Measurements from ENCODE around the gene GATA5. TPM values are rescaled to one million over a fixed set of nuclear protein-coding genes. Genes with fewer than 3 reads are reported as not detected.

GATA5 gene
- total and polyA plus RNA-seq, 10 donors, result 0.02 to 0.19 (median 0.13) TPM; not detected in 7

- WGBS, 5 donors, result 78 to 93% (median 80%) methylated on average over 5 to 10 of the region's 10 CpGs
- DNase-seq, result no peak
- Histone ChIP-seq H3K4me3 (no peak overlapping the region), H3K4me1 (no peaks in the 10 kb centered on the region), H3K9me3 (no peaks in the 10 kb centered on the region), H3K36me3 (no peaks in the 10 kb centered on the region), H3K27me3 (replicated peaks in 1 of 7) (peaks cover 0 to 66% (median 24%) of the 10 kb centered on the region in 7 donors), H3K27ac (no peak overlapping the region)
- TF ChIP-seq CTCF (IDR thresholded peaks at IDR 0.05 in 8 of 11, conservative IDR thresholded peaks at IDR 0.05 in 3 of 11), result no peak
- TF ChIP-seq POLR2A (IDR thresholded peaks at IDR 0.05), result no peak
- TF ChIP-seq POLR2AphosphoS5 (IDR thresholded peaks at IDR 0.05), result no peak
- intact Hi-C loops (cut with DNase I; ENCODE audit: low total_unique reads), result no loop called here
Observed at GRCh38 chr20:62464990-62465389, 10.8 kb downstream of the GATA5 start.

GRCh38 chr20:62464425-62464770, 11.4 kb downstream of the GATA5 start:
- no peaks in the 10 kb centered on the region for H3K9me3 ChIP-seq
- intact Hi-C loops (cut with DNase I; ENCODE audit: low total_unique reads), result no loop called here
- TF ChIP-seq CTCF (IDR thresholded peaks at IDR 0.05 in 8 of 11, conservative IDR thresholded peaks at IDR 0.05 in 3 of 11) (no peak), POLR2AphosphoS5 (IDR thresholded peaks at IDR 0.05) (no peak), POLR2A (IDR thresholded peaks at IDR 0.05) (no peak)
- H3K27ac ChIP-seq, result no peak overlapping the region
- no peak for DNase-seq
- H3K36me3 ChIP-seq, result no peaks in the 10 kb centered on the region
- H3K4me3 ChIP-seq, result no peak overlapping the region
- no peaks in the 10 kb centered on the region for H3K4me1 ChIP-seq
- 88 to 100% (median 91%) methylated on average over 6 to 10 of the region's 10 CpGs for WGBS, 5 donors
- H3K27me3 ChIP-seq (replicated peaks in 1 of 7), result peaks cover 0 to 65% (median 20%) of the 10 kb centered on the region in 7 donors

GRCh38 chr20:62463651-62464424, 12.0 kb downstream of the GATA5 start:
- TF ChIP-seq POLR2AphosphoS5 (IDR thresholded peaks at IDR 0.05), result no peak
- no peak for TF ChIP-seq CTCF (IDR thresholded peaks at IDR 0.05 in 8 of 11, conservative IDR thresholded peaks at IDR 0.05 in 3 of 11)
- TF ChIP-seq POLR2A (IDR thresholded peaks at IDR 0.05), result no peak
- 82 to 91% (median 88%) methylated on average over 20 to 25 of the region's 25 CpGs for WGBS, 5 donors
- H3K27ac ChIP-seq, result no peak overlapping the region
- H3K4me3 ChIP-seq, result no peak overlapping the region
- H3K27me3 ChIP-seq (replicated peaks in 1 of 7), result peaks cover 0 to 65% (median 20%) of the 10 kb centered on the region in 7 donors
- DNase-seq, result no peak
- no peaks in the 10 kb centered on the region for H3K36me3 ChIP-seq
- intact Hi-C loops (cut with DNase I; ENCODE audit: low total_unique reads), result no loop called here
- H3K4me1 ChIP-seq, result no peaks in the 10 kb centered on the region
- H3K9me3 ChIP-seq, result no peaks in the 10 kb centered on the region

- no peaks in the 10 kb centered on the region for H3K4me1 ChIP-seq
- no peak for DNase-seq
- TF ChIP-seq CTCF (IDR thresholded peaks at IDR 0.05 in 8 of 11, conservative IDR thresholded peaks at IDR 0.05 in 3 of 11) (no peak), POLR2A (IDR thresholded peaks at IDR 0.05) (no peak), POLR2AphosphoS5 (IDR thresholded peaks at IDR 0.05) (no peak)
- intact Hi-C loops (cut with DNase I; ENCODE audit: low total_unique reads), result no loop called here
- H3K27ac ChIP-seq, result no peak overlapping the region
- H3K4me3 ChIP-seq, result no peak overlapping the region
- WGBS, 5 donors, result 59 to 84% (median 74%) methylated on average over 12 to 15 of the region's 15 CpGs
- peaks cover 0 to 65% (median 18%) of the 10 kb centered on the region in 7 donors for H3K27me3 ChIP-seq (replicated peaks in 1 of 7)
- H3K9me3 ChIP-seq, result no peaks in the 10 kb centered on the region
- H3K36me3 ChIP-seq, result no peaks in the 10 kb centered on the region
Observed at GRCh38 chr20:62462976-62463592, 12.7 kb downstream of the GATA5 start.

All from spleen (tissue), 11 donors.